SJCRH30 (cell line): ENCODE measurements around the gene CACNA2D3. TPM values are rescaled to one million over a fixed set of nuclear protein-coding genes. Genes with fewer than 3 reads are reported as not detected.
A peak's percentile ranks its signal among the peaks of the same experiment; 100 is the strongest.

Experiments
- DNase-seq, 2 experiments: peaks; one replicate each; pipeline ENCODE4 v3.0.0-alpha.2; 2015 to 2020
- H3K27ac ChIP-seq: fragments of 250-450 bp; sonication (Bioruptor Pico); 2 replicates; pipeline ENCODE4 v1.5.1; 2020; ENCODE audit warnings: mild to moderate bottlenecking, moderate library complexity
- H3K27me3 ChIP-seq: fragments of 250-450 bp; sonication (Bioruptor Pico); 2 replicates; pipeline ENCODE4 v1.5.1; 2020; ENCODE audit warnings: mild to moderate bottlenecking, moderate library complexity
- H3K36me3 ChIP-seq: fragments of 250-450 bp; sonication (Bioruptor Pico); 2 replicates; pipeline ENCODE4 v1.5.1; 2020; ENCODE audit warnings: mild to moderate bottlenecking, moderate library complexity
- H3K4me1 ChIP-seq: fragments of 250-450 bp; sonication (Bioruptor Pico); 2 replicates; pipeline ENCODE4 v1.5.1; 2020; ENCODE audit warnings: mild to moderate bottlenecking, moderate library complexity
- H3K4me3 ChIP-seq: fragments of 250-450 bp; sonication (Bioruptor Pico); 2 replicates; pipeline ENCODE4 v1.5.1; 2020; ENCODE audit warnings: mild to moderate bottlenecking, moderate library complexity
- H3K9me3 ChIP-seq: fragments of 250-450 bp; sonication (Bioruptor Pico); replicated peaks from 2 replicates; pipeline ENCODE4 v1.5.1; 2020; ENCODE audit warnings: mild to moderate bottlenecking, moderate library complexity
- total RNA-seq: library from RNA; depleted of rRNA; stranded (reverse); fragments of >200 nt; shearing (Covaris generic); gene quantifications from 2 replicates; pipeline ENCODE4 v1.2.3, GENCODE V29; 2014

CACNA2D3 gene
- total RNA-seq, 1 experiment from 2014 or later: 0.22 TPM

GRCh38 chr3:54676087-54676486 lies 553.7 kb downstream of the CACNA2D3 start:
- DNase-seq: no peak
- Histone ChIP-seq H3K4me1 (no peaks in the 10 kb centered on the region), H3K4me3 (no peak overlapping the region), H3K27ac (no peak overlapping the region), H3K27me3 (no peaks in the 10 kb centered on the region), H3K9me3 (no peaks in the 10 kb centered on the region), H3K36me3 (no peaks in the 10 kb centered on the region)

GRCh38 chr3:54681706-54682105 lies 559.4 kb downstream of the CACNA2D3 start:
- Histone ChIP-seq H3K4me1 (no peaks in the 10 kb centered on the region), H3K9me3 (no peaks in the 10 kb centered on the region), H3K27me3 (no peaks in the 10 kb centered on the region), H3K4me3 (no peak overlapping the region), H3K36me3 (no peaks in the 10 kb centered on the region), H3K27ac (no peak overlapping the region)
- DNase-seq: no peak

- H3K9me3 ChIP-seq: no peaks in the 10 kb centered on the region
- no peaks in the 10 kb centered on the region for H3K27me3 ChIP-seq
- no peak overlapping the region for H3K27ac ChIP-seq
- no peak overlapping the region for H3K4me3 ChIP-seq
- no peak for DNase-seq
- H3K36me3 ChIP-seq: no peaks in the 10 kb centered on the region
- H3K4me1 ChIP-seq: no peaks in the 10 kb centered on the region
Measured at GRCh38 chr3:54685213-54685612, 562.9 kb downstream of the CACNA2D3 start.

GRCh38 chr3:54691289-54691771 lies 569.0 kb downstream of the CACNA2D3 start:
- DNase-seq: peak in 1 of 2 experiments; percentile 13
- H3K4me1 ChIP-seq: no peaks in the 10 kb centered on the region
- H3K36me3 ChIP-seq: no peaks in the 10 kb centered on the region
- no peak overlapping the region for H3K27ac ChIP-seq
- no peaks in the 10 kb centered on the region for H3K9me3 ChIP-seq
- no peak overlapping the region for H3K4me3 ChIP-seq
- H3K27me3 ChIP-seq: no peaks in the 10 kb centered on the region

GRCh38 chr3:54696313-54696712 lies 574.0 kb downstream of the CACNA2D3 start:
- Histone ChIP-seq H3K9me3 (no peaks in the 10 kb centered on the region), H3K27me3 (no peaks in the 10 kb centered on the region), H3K36me3 (no peaks in the 10 kb centered on the region), H3K4me1 (no peaks in the 10 kb centered on the region), H3K27ac (no peak overlapping the region), H3K4me3 (no peak overlapping the region)
- DNase-seq: no peak

- Histone ChIP-seq H3K4me3 (no peak overlapping the region), H3K27ac (no peak overlapping the region), H3K27me3 (no peaks in the 10 kb centered on the region), H3K4me1 (no peaks in the 10 kb centered on the region), H3K36me3 (no peaks in the 10 kb centered on the region), H3K9me3 (no peaks in the 10 kb centered on the region)
- DNase-seq: no peak
Measured at GRCh38 chr3:54698054-54698453, 575.7 kb downstream of the CACNA2D3 start.

- Histone ChIP-seq H3K4me3 (no peak overlapping the region), H3K36me3 (no peaks in the 10 kb centered on the region), H3K4me1 (no peaks in the 10 kb centered on the region), H3K27me3 (no peaks in the 10 kb centered on the region), H3K9me3 (no peaks in the 10 kb centered on the region), H3K27ac (no peak overlapping the region)
- no peak for DNase-seq
Measured at GRCh38 chr3:54703923-54704322, 581.6 kb downstream of the CACNA2D3 start.

GRCh38 chr3:54705730-54706129 lies 583.4 kb downstream of the CACNA2D3 start:
- H3K9me3 ChIP-seq: no peaks in the 10 kb centered on the region
- no peak for DNase-seq
- no peak overlapping the region for H3K4me3 ChIP-seq
- no peak overlapping the region for H3K27ac ChIP-seq
- no peaks in the 10 kb centered on the region for H3K4me1 ChIP-seq
- H3K27me3 ChIP-seq: no peaks in the 10 kb centered on the region
- H3K36me3 ChIP-seq: no peaks in the 10 kb centered on the region

GRCh38 chr3:54706738-54707137 lies 584.4 kb downstream of the CACNA2D3 start:
- Histone ChIP-seq H3K4me1 (no peaks in the 10 kb centered on the region), H3K27ac (no peak overlapping the region), H3K27me3 (no peaks in the 10 kb centered on the region), H3K9me3 (no peaks in the 10 kb centered on the region), H3K4me3 (no peak overlapping the region), H3K36me3 (no peaks in the 10 kb centered on the region)
- no peak for DNase-seq

GRCh38 chr3:54709785-54710184 lies 587.4 kb downstream of the CACNA2D3 start:
- no peak for DNase-seq
- Histone ChIP-seq H3K9me3 (no peaks in the 10 kb centered on the region), H3K4me1 (no peaks in the 10 kb centered on the region), H3K4me3 (no peak overlapping the region), H3K27ac (no peak overlapping the region), H3K36me3 (no peaks in the 10 kb centered on the region), H3K27me3 (no peaks in the 10 kb centered on the region)

GRCh38 chr3:54710954-54711353 lies 588.6 kb downstream of the CACNA2D3 start:
- no peaks in the 10 kb centered on the region for H3K9me3 ChIP-seq
- H3K4me1 ChIP-seq: no peaks in the 10 kb centered on the region
- H3K27ac ChIP-seq: no peak overlapping the region
- H3K36me3 ChIP-seq: no peaks in the 10 kb centered on the region
- no peak for DNase-seq
- H3K4me3 ChIP-seq: no peak overlapping the region
- no peaks in the 10 kb centered on the region for H3K27me3 ChIP-seq

GRCh38 chr3:54712539-54712938 lies 590.2 kb downstream of the CACNA2D3 start:
- Histone ChIP-seq H3K36me3 (no peaks in the 10 kb centered on the region), H3K4me3 (no peak overlapping the region), H3K27ac (no peak overlapping the region), H3K27me3 (no peaks in the 10 kb centered on the region), H3K4me1 (no peaks in the 10 kb centered on the region), H3K9me3 (no peaks in the 10 kb centered on the region)
- no peak for DNase-seq

GRCh38 chr3:54713031-54713430 lies 590.7 kb downstream of the CACNA2D3 start:
- DNase-seq: no peak
- no peak overlapping the region for H3K27ac ChIP-seq
- H3K9me3 ChIP-seq: no peaks in the 10 kb centered on the region
- H3K4me3 ChIP-seq: no peak overlapping the region
- no peaks in the 10 kb centered on the region for H3K36me3 ChIP-seq
- no peaks in the 10 kb centered on the region for H3K27me3 ChIP-seq
- no peaks in the 10 kb centered on the region for H3K4me1 ChIP-seq

GRCh38 chr3:54713455-54713854 lies 591.1 kb downstream of the CACNA2D3 start:
- H3K27me3 ChIP-seq: no peaks in the 10 kb centered on the region
- DNase-seq: no peak
- H3K36me3 ChIP-seq: no peaks in the 10 kb centered on the region
- no peaks in the 10 kb centered on the region for H3K4me1 ChIP-seq
- H3K9me3 ChIP-seq: no peaks in the 10 kb centered on the region
- H3K4me3 ChIP-seq: no peak overlapping the region
- H3K27ac ChIP-seq: no peak overlapping the region

- Histone ChIP-seq H3K4me1 (no peaks in the 10 kb centered on the region), H3K4me3 (no peak overlapping the region), H3K36me3 (no peaks in the 10 kb centered on the region), H3K9me3 (no peaks in the 10 kb centered on the region), H3K27me3 (no peaks in the 10 kb centered on the region), H3K27ac (no peak overlapping the region)
- DNase-seq: no peak
Measured at GRCh38 chr3:54714035-54714434, 591.7 kb downstream of the CACNA2D3 start.

- Histone ChIP-seq H3K4me1 (no peaks in the 10 kb centered on the region), H3K4me3 (no peak overlapping the region), H3K27ac (no peak overlapping the region), H3K27me3 (no peaks in the 10 kb centered on the region), H3K36me3 (no peaks in the 10 kb centered on the region), H3K9me3 (no peaks in the 10 kb centered on the region)
- DNase-seq: no peak
Measured at GRCh38 chr3:54717506-54717905, 595.2 kb downstream of the CACNA2D3 start.
